Panc1 (cell line): ENCODE results near the gene SREBF2. TPM values are rescaled to one million over a fixed set of nuclear protein-coding genes. Genes with fewer than 3 reads are reported as not detected.

Experiments used
- ATAC-seq: fragments of 200-7000 bp; cut with Tn5 transposase; 2 replicates; pipeline ENCODE4 v1.9.1; 2020; ENCODE audit warnings: mild to moderate bottlenecking, moderate library complexity
- BruUV-seq: library from RNA; stranded (reverse); fragments of 400-500 nt; replicated peaks from 2 replicates; lab custom pipeline; 2021; lab: Mats Ljungman, UMichigan
- CTCF ChIA-PET: fragments of 300-600 bp; sonication (Branson Sonifier 250); formaldehyde crosslinking; loops from one replicate; lab custom pipeline; 2022; ENCODE audit warnings: antibody characterized with exemption; lab: Charles Lee
- POLR2A ChIA-PET: fragments of 300-600 bp; sonication (Branson Sonifier 250); formaldehyde crosslinking; loops from one replicate; lab custom pipeline; 2022; ENCODE audit warnings: antibody characterized with exemption; lab: Charles Lee
- DNase-seq: peaks from one replicate; pipeline ENCODE4 v3.0.0-alpha.2; 2010; ENCODE audit warnings: low read depth, low spot score
- H3K27ac ChIP-seq: 2 replicates; pipeline ENCODE4 v1.5.1; 2011; ENCODE audit warnings: mild to moderate bottlenecking, low read length, inconsistent platforms
- H3K27me3 ChIP-seq: fragments of 200-500 bp; sonication (Bioruptor generic); 2 replicates; pipeline ENCODE4 v1.6.0; 2014; ENCODE audit warnings: low read length, inconsistent platforms; ENCODE audit not compliant: control insufficient read depth, insufficient read depth
- H3K36me3 ChIP-seq: fragments of 200-500 bp; sonication (Bioruptor generic); 2 replicates; pipeline ENCODE4 v1.5.1; 2014; ENCODE audit warnings: inconsistent platforms, mild to moderate bottlenecking, low read length, moderate library complexity; ENCODE audit not compliant: control insufficient read depth, insufficient read depth
- H3K4me1 ChIP-seq: 2 replicates; pipeline ENCODE4 v1.5.1; 2011; ENCODE audit warnings: inconsistent platforms, mild to moderate bottlenecking, low read length, moderate library complexity; ENCODE audit not compliant: control insufficient read depth, insufficient read depth
- H3K4me3 ChIP-seq, 2 experiments: 2 replicates each; pipeline ENCODE4 v1.5.1; 2011 to 2012; ENCODE audit warnings: low read depth in 2 of 2, low read length in 2 of 2, mild to moderate bottlenecking in 2 of 2, inconsistent platforms in 1 of 2, moderate library complexity in 1 of 2
- H3K9me3 ChIP-seq: fragments of 200-500 bp; sonication (Bioruptor generic); 2 replicates; pipeline ENCODE4 v1.5.1; 2014; ENCODE audit warnings: low read depth, mild to moderate bottlenecking, inconsistent platforms, low read length, moderate library complexity; ENCODE audit not compliant: control insufficient read depth, insufficient read depth
- POLR2AphosphoS5 ChIP-seq: IDR thresholded peaks from 2 replicates; pipeline ENCODE4 v1.6.1; 2012; ENCODE audit warnings: mild to moderate bottlenecking, low read depth, low read length, moderate library complexity
- SIN3A ChIP-seq: IDR thresholded peaks from 2 replicates; pipeline ENCODE4 v1.6.1; 2012; ENCODE audit warnings: low read depth, mild to moderate bottlenecking, low read length, moderate library complexity, borderline replicate concordance; ENCODE audit not compliant: insufficient read depth
- TCF7L2 ChIP-seq: IDR thresholded peaks from 2 replicates; pipeline ENCODE4 v1.6.1; 2011; ENCODE audit warnings: mild to moderate bottlenecking, low read depth, low read length, inconsistent platforms
- in situ Hi-C: cut with HindIII; loops from 2 replicates; pipeline ENCODE4 v1.10.0; 2016; ENCODE audit warnings: low sequenced_read_pairs, low pct_unique_long_range_greater_than_20kb
- intact Hi-C: fragments of 100-400 bp; cut with micrococcal nuclease; formaldehyde crosslinking; loops from one replicate; pipeline ENCODE4 v1.10.0; 2022; ENCODE audit not compliant: unreplicated experiment
- total RNA-seq: library from RNA; stranded (reverse); gene quantifications from one replicate; pipeline ENCODE4 v1.2.1, GENCODE V29; 2021; ENCODE audit not compliant: unreplicated experiment
- TF ChIP-seq, protein P1 (sequence below), 2 experiments: IDR thresholded peaks; 2 replicates each; pipeline ENCODE4 v1.6.1; 2011 to 2012; ENCODE audit warnings: low read depth in 2 of 2, control low read depth in 1 of 2, low read length in 1 of 2, mild to moderate bottlenecking in 1 of 2, moderate library complexity in 1 of 2; ENCODE audit not compliant: insufficient read depth in 1 of 2
- TF ChIP-seq, protein P2 (sequence below): fragments of 450-650 bp; IDR thresholded peaks from 2 replicates; pipeline ENCODE4 v1.5.1; 2017; ENCODE audit warnings: mild to moderate bottlenecking

SREBF2 gene
- total RNA-seq, 1 experiment from 2014 or later, result 73.0 TPM

DNA sequence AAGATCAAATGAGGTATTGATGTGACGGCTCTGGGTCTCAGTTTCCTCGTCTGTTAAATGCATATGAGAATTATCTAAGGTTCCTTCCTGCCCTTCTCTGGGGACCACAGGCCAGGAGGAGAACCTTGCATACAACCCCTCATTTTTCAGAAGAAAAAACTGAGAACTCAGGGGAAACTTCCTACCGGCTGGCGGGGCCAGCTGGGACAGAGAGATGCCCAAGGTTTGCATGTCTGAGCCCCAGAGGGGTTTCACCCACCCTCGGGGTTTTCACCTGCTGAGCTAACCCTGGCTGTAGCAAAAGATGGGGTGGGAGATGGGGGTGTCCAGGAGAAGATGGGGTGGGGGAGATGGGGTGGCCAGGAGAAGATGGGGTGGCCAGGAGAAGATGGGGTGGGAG lies 89.4 kb downstream of the SREBF2 start:
- Histone ChIP-seq H3K4me1 (no peaks in the 10 kb centered on the region), H3K36me3 (no peaks in the 10 kb centered on the region), H3K27me3 (no peaks in the 10 kb centered on the region; the same call in 1 of the 2 replicates), H3K9me3 (no peaks in the 10 kb centered on the region), H3K27ac (no peak overlapping the region), H3K4me3 (no peak overlapping the region)
- BruUV-seq, result no TSS peak
- ChIA-PET POLR2A (no interaction called here), CTCF (interaction anchor here (0.6 kb wide), 1 partner anchor 58 kb away, joined by 5 read pairs; no protein-coding TSS in a partner anchor)
- TF ChIP-seq SIN3A (no peak), TCF7L2 (no peak), POLR2AphosphoS5 (no peak)
- TF ChIP-seq, protein P1, sequence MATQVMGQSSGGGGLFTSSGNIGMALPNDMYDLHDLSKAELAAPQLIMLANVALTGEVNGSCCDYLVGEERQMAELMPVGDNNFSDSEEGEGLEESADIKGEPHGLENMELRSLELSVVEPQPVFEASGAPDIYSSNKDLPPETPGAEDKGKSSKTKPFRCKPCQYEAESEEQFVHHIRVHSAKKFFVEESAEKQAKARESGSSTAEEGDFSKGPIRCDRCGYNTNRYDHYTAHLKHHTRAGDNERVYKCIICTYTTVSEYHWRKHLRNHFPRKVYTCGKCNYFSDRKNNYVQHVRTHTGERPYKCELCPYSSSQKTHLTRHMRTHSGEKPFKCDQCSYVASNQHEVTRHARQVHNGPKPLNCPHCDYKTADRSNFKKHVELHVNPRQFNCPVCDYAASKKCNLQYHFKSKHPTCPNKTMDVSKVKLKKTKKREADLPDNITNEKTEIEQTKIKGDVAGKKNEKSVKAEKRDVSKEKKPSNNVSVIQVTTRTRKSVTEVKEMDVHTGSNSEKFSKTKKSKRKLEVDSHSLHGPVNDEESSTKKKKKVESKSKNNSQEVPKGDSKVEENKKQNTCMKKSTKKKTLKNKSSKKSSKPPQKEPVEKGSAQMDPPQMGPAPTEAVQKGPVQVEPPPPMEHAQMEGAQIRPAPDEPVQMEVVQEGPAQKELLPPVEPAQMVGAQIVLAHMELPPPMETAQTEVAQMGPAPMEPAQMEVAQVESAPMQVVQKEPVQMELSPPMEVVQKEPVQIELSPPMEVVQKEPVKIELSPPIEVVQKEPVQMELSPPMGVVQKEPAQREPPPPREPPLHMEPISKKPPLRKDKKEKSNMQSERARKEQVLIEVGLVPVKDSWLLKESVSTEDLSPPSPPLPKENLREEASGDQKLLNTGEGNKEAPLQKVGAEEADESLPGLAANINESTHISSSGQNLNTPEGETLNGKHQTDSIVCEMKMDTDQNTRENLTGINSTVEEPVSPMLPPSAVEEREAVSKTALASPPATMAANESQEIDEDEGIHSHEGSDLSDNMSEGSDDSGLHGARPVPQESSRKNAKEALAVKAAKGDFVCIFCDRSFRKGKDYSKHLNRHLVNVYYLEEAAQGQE (IDR thresholded peaks at IDR 0.05; ENCODE audit: insufficient read depth in 1 of 2, low read depth in 2 of 2, low read length in 1 of 2), result no peak
- TF ChIP-seq, protein P2, sequence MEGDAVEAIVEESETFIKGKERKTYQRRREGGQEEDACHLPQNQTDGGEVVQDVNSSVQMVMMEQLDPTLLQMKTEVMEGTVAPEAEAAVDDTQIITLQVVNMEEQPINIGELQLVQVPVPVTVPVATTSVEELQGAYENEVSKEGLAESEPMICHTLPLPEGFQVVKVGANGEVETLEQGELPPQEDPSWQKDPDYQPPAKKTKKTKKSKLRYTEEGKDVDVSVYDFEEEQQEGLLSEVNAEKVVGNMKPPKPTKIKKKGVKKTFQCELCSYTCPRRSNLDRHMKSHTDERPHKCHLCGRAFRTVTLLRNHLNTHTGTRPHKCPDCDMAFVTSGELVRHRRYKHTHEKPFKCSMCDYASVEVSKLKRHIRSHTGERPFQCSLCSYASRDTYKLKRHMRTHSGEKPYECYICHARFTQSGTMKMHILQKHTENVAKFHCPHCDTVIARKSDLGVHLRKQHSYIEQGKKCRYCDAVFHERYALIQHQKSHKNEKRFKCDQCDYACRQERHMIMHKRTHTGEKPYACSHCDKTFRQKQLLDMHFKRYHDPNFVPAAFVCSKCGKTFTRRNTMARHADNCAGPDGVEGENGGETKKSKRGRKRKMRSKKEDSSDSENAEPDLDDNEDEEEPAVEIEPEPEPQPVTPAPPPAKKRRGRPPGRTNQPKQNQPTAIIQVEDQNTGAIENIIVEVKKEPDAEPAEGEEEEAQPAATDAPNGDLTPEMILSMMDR, result no peak
- intact Hi-C loops (no loop called here), in situ Hi-C loops (no loop called here)
- no peak for DNase-seq
- no peak for ATAC-seq

DNA sequence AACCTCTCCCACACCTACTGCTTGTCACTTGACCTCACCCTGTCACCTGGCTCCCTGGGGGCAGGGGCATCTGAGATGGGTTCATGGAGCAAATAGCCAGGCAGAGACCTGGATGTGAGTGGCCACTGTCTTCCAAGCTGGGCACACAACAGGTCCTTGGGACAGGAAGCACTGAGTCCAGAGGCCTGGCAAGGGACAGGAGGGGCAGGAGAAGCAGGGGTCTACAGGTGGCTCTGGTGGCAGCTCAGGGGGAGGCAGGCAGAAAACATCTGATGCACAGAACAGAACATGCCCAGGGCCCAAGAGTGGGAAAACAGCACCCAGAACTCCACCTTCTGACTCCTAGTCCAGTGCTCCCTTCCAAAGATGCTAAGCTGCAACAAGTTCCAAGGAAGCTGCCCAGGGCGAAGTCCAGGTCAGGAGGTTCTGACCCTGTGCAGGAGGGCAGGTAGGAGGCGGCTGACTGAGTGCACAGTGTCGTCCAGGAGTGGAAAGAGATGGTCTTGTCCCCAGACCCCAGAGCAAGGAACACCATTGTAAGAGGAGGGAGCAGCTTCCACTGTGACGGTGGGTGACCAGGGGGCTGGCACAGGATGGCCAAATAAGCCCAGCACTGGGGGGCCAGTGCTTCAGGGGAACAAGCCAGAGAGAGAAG lies 90.2 kb downstream of the SREBF2 start:
- BruUV-seq, result no TSS peak

DNA sequence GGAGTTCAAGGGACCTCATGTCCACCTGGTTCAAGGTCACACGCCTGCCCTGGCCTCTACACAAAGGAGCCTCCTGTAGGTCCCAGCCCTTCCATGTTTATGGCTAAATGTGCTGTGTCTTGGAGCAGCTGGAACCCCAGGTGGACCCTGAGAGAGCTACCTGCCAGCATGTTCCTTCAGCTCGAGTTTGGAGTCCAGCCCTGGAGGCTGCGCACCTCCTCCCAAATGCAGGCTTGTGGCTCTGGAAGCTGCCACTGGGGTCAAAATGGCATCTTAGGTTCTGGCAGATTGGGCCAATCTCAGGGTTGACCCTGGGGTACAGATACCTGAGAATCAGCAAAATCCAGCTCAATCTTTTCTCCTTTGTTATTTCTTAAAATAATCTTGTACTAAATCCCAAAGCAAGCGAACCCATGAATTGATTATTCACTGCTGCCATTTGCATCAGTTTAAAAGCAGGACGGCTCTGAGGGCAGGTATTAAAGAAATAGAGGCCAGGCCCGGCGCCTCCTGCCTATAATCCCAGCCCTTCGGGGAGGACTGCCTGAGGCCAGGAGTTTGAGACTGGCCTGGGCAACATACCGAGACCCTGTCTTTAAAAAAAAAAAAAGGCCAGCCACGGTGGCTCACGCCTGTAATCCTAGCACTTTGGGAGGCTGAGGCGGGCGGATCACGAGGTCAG lies 90.8 kb downstream of the SREBF2 start:
- no TSS peak for BruUV-seq
- Histone ChIP-seq H3K4me3 (no peak overlapping the region), H3K36me3 (no peaks in the 10 kb centered on the region), H3K27ac (no peak overlapping the region), H3K27me3 (no peaks in the 10 kb centered on the region; the same call in 1 of the 2 replicates), H3K9me3 (no peaks in the 10 kb centered on the region), H3K4me1 (no peaks in the 10 kb centered on the region)
- CTCF ChIA-PET, result no interaction called here
- ATAC-seq, result no peak
- in situ Hi-C loops, result no loop called here
- intact Hi-C loops, result no loop called here
- TF ChIP-seq TCF7L2 (no peak), SIN3A (no peak), POLR2AphosphoS5 (no peak)
- TF ChIP-seq, protein P1 (IDR thresholded peaks at IDR 0.05; ENCODE audit: insufficient read depth in 1 of 2, low read depth in 2 of 2, low read length in 1 of 2), result no peak
- TF ChIP-seq, protein P2, result no peak
- no peak for DNase-seq
- POLR2A ChIA-PET, result no interaction called here

More for the DNA sequence above, 90.2 kb downstream of the SREBF2 start:
- DNase-seq (no peak), ATAC-seq (no peak)
- no peak for TF ChIP-seq POLR2AphosphoS5
- no peaks in the 10 kb centered on the region for H3K36me3 ChIP-seq
- intact Hi-C loops (no loop called here), in situ Hi-C loops (no loop called here)
- H3K27me3 ChIP-seq, result no peaks in the 10 kb centered on the region; the same call in 1 of the 2 replicates
- ChIA-PET CTCF (no interaction called here), POLR2A (no interaction called here)
- H3K27ac ChIP-seq, result no peak overlapping the region
- no peaks in the 10 kb centered on the region for H3K4me1 ChIP-seq
- H3K9me3 ChIP-seq, result no peaks in the 10 kb centered on the region
- no peak overlapping the region for H3K4me3 ChIP-seq
